Kidney capillary endothelial cell (primary cell): ENCODE measurements around the gene MAS1.
"Not testable (repeated sequence)": the region's sequence is repeated elsewhere in the genome, so short reads cannot be mapped to it uniquely, and the experiment has no call there.

Experiments
- DNase-seq: peaks from one replicate; pipeline ENCODE4 v3.0.0-alpha.2; 2018; ENCODE audit warnings: low spot score

Gene MAS1

DNA sequence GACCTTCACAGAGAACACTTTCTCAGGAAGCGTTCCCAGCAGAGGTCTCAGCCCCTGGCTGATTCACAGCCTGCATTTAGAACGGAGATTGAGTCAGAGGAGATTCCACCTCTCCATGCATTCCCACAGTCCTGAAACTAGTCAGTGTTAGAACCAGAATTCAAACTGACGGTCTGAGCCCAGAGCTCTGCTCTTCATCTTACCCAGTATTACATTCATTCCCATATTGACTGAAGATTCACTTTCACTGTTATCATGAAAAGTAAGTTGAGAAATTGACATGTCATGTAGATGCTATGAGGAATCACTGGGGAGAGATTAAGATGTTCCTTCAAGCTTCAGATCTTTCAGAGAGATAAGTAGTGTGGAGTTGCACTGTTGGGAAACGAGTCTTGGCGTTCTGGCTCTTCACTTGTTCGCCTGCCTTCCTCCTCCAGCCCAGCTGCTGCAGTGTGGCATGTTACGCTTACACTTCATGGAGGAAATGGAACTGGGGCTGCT lies 28.3 kb downstream of the MAS1 start:
- DNase-seq: no peak

DNA sequence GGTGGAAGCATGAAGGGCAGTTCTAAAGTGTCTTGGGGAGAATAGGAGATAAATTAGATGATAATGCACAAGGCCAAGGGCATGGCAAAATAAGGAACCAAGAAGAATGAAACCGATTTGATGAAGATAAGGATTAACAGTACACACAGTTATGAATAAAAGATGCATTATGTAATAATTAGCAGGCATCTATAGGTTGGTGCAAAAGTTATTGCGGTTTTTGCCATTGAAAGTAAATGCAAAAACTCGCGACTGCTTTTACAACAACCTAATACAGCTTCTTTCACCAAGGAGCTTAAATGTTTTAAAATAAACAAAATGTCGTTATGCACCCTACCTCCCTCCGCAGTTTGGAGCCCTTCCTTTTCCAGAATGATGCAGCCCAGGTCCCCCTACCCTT lies 29.0 kb downstream of the MAS1 start:
- DNase-seq: no peak

DNA sequence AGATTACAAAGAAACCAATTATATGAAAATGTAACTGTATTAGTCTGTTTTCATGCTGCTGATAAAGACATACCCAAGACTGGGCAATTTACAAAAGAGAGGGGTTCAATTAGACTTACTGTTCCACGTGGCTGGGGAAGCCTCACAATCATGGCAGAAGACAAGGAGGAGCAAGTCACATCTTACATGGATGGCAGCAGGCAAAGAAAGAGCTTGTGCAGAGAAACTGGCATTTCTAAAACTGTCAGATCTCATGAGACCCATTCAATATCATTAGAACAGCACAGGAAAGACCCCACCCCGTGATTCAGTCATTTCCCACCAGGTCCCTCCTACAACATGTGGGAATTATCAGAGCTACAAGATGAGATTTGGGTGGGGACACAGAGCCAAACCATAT lies 33.4 kb downstream of the MAS1 start:
- DNase-seq: not testable (repeated sequence)

DNA sequence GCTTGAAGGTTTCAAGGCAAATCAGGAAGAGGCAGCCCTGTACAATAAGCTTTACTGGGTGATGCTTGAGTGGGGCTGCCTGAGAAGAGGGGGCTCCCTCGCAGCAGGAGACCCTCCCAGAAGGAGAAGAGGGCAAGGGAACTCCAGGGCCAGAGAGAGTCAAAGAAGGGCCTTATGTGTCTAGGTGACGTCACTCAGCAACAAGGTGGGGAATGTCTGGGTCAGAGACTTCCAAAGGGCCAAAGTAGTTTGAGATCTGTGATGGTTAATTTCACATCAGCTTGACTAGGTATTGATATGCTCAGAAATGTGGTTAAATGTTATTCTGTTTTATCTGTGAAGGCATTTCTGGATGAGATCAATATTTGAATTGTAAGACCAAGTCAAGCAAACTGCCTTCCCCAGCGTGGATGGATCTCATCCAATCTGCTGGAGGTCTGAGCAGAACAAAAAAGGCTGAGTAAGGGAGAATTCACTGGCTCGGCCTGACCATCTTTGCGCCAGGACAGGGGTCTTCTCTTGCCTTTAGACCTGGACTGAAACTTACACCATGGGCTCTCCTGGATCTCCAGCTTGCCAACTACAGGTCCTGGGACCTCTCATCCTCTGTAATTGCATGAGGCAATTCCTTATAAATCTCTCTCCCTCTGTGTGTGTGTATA lies 35.9 kb downstream of the MAS1 start:
- DNase-seq: no peak

DNA sequence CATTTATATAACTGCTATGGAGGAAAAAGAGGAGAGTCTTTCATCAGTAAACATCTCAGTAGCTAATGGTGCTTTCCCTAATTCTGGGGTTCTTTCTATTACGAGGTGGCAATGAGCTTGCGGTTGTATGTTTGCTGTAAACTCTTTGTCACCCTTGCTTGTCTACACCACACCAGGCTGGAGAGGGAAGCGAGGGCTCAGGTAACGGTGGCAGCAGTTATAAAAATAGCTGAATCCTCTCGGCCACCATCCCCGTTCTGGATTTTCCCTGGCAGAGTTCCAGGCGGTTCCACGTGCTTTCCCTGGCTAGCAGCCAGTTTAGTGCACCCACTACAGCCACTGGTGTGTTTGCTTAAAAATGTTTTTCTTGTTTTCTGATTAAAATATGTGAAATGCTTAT lies 39.0 kb downstream of the MAS1 start:
- no peak for DNase-seq

DNA sequence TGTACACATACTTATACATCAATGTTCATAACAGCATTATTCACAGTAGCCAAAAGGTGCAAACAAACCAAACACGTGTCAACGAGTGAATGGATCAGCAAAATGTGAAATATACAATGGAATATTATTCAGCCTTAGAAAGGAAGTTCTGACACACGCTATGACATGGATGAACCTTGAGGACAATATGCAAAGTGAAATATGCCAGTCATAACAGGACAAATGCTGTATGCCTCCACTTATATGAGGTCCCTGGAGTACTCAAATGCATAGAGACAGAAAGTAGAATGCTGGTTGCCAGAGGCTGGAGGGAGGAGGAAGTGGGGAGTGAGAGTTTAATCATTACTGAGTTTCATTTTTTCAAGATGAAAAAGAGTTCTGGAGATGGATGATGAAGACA lies 40.3 kb downstream of the MAS1 start:
- no peak for DNase-seq

DNA sequence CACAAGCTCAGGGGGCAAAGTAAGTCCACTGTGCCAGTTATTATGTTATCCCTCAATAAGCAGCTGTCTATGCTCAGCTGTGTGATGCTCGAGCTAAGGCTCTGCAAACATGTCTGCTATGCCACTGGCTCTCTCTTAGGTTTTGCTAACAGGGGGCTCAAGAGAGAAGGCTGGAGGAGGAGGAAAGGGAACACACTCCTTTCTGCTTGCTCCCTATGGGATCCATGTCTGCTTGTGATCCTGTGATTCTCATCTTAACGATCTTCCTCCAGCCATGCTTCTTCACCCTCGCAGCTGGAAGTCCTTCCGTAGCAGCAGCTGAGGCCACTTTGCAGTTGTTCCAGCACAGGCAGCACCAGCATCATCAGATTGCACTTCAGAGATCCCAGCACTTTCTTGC lies 41.1 kb downstream of the MAS1 start:
- DNase-seq: no peak

DNA sequence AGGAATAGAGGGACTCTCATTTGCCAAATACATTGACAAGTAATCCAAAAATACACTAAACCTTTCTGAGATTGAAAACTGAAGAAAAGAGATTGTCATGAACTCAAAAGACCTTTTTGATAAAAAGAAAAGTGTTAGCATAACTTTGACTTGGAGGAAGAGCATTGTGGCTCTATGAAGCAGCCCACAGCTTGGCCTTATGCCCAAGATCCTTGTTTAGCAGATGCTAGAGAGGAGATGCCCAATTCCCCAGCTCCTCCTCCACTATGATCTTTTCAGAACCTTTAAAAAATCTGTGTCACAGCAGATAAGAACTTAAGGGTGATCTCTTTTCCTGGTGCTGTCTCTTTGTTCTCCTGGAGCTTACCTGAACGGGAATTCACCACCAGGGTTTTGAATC lies 42.3 kb downstream of the MAS1 start:
- DNase-seq: no peak

DNA sequence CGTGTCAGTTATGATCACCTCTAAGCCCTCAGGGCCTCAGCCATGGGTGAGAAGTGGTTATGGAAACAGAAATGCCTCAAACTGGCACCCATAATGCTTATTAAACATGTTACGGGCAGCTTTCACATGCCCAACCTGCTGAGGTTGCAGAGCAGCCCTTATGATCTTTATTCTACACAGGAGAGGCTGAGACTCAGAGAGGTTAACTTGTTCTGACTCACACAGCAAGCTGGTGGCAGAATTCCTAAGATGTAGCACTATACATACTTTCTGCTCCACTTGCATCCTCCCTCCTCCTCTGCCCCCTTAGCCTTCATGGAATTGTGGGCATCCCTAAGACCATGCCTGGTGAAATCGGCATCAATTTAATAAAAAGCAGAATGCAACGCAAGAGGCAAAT lies 43.4 kb downstream of the MAS1 start:
- no peak for DNase-seq

DNA sequence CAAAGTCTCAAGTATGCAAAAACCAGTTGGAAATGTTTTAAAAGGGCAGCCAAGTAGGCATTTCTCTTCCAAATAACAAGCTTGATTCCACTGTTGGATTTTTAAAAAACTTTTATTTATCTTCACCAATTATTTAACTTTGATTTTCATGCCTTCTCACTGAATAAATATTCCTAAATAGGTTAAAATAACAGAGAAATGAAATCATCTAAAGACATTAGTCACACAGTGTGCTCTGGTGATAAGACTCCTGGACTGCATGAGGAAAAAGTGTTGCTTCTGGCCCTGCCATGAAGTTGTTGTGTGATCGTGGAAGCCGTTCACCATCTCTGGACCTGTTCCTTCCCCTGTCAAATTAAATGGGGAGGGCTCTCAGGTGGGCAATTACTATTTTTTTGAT lies 44.3 kb downstream of the MAS1 start:
- DNase-seq: no peak

DNA sequence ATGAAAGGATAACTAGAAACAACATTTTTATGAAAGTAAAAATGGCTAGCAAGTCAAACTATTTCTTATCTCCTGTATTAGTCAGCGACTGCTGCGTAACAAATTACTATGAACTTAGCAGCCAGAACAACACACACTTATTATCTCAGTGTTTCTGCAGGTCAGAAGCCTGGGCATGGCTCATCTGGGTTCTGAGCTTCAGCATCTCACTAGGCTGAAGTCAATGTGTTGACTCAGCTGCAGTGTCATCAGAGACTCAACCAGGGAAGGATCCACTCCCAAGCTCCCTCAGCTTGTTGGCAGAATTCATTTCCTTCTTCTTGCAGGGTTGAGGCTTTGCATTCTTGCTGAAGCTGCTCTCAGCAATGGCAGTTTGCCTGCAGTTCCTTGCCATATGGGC lies 44.8 kb downstream of the MAS1 start:
- DNase-seq: no peak

DNA sequence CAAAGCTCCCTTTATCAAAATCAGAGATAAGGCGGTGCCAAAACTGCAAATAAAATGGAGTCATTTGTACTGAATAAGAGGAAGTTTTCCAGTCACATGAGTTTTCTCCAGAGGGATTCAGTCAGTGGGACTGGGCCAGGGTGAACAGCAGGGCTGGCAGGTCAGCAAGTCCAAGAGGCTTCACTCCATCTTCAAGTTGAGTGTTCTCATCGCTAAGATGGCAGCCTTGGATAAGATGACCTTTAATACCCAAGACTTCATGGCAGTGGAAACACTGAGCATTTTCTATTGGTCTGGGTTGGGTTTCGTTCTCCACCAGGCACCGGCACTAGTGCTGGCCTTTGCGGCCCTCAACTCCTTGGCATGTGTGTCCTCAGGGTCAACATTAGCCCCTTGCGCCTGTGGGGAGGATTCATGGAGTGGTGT lies 48.8 kb downstream of the MAS1 start:
- no peak for DNase-seq
